Heart right ventricle (tissue), 16 donors: ENCODE data around the gene SLC16A13. TPM values are rescaled to one million over a fixed set of nuclear protein-coding genes. Genes with fewer than 3 reads are reported as not detected.
"Not testable (repeated sequence)": the region's sequence is repeated elsewhere in the genome, so short reads cannot be mapped to it uniquely, and the experiment has no call there.

Experiments used
- ATAC-seq, 8 donors: fragments of 200-7000 bp; cut with Tn5 transposase; one replicate each; pipeline ENCODE4 v1.9.1; 2020; ENCODE audit warnings: mild to moderate bottlenecking in 8 of 8, moderate library complexity in 8 of 8, moderate number of reproducible peaks in 1 of 8
- DNase-seq, 2 donors: peaks; one replicate each; pipeline ENCODE4 v3.0.0-alpha.2; 2020
- H3K27ac ChIP-seq, 10 donors: fragments of 200-600 bp; sonication (generic) in 2 of 10; one replicate each; pipeline versions ENCODE4 v1.5.0 to v1.8.0; 2020 to 2022; ENCODE audit warnings: mild to moderate bottlenecking in 3 of 10
- H3K27me3 ChIP-seq, 7 donors: fragments of 200-600 bp; one replicate each; pipeline ENCODE4 v1.8.0; 2021 to 2022; ENCODE audit warnings: mild to moderate bottlenecking in 2 of 7
- H3K36me3 ChIP-seq, 9 donors: fragments of 200-600 bp; sonication (generic) in 1 of 9; one replicate each; pipeline versions ENCODE4 v1.5.0 to v1.8.0; 2020 to 2022; ENCODE audit warnings: mild to moderate bottlenecking in 2 of 9
- H3K4me1 ChIP-seq, 9 donors: fragments of 200-600 bp; sonication (generic) in 1 of 9; one replicate each; pipeline versions ENCODE4 v1.5.0 to v1.8.0; 2020 to 2022; ENCODE audit warnings: mild to moderate bottlenecking in 4 of 9
- H3K4me3 ChIP-seq, 10 donors: fragments of 200-600 bp; sonication (generic) in 2 of 10; one replicate each; pipeline versions ENCODE4 v1.5.0 to v1.8.0; 2020 to 2022; ENCODE audit warnings: mild to moderate bottlenecking in 7 of 10, moderate library complexity in 2 of 10
- H3K9me3 ChIP-seq, 11 donors: fragments of 200-600 bp in 10 of 11; sonication (generic) in 2 of 11; one replicate each; pipeline versions ENCODE4 v1.5.0 to v1.8.0; 2013 to 2022; ENCODE audit warnings: mild to moderate bottlenecking in 2 of 11, control low read depth in 1 of 11, moderate library complexity in 1 of 11
- WGBS, 2 donors: extraction: QIAGEN DNeasy Blood & Tissue Kit; methylation state at CpG; one replicate each; pipeline ENCODE4 v1.1.7; 2013; ENCODE audit warnings: inconsistent platforms in 1 of 2; 5-methylcytosine and 5-hydroxymethylcytosine counted together
- intact Hi-C, 10 donors: fragments of 100-400 bp; cut with DNase I; formaldehyde crosslinking; loops; one replicate each; pipeline versions ENCODE4 v1.11.1 to v1.14.2; 2022
- polyA plus RNA-seq, 2 donors: library from polyadenylated mRNA; stranded (reverse); fragments of 200-250 nt; gene quantifications; one replicate each; pipeline ENCODE4 v1.2.3, GENCODE V29; 2013
- total RNA-seq, 10 donors: library from RNA; stranded (reverse); fragmentation: NEBNext Ultra II Directional in 3 of 10; extraction: Animal tissue kit (Norgen Biotek cat#: 25700) in 3 of 10; gene quantifications; one replicate each; pipeline versions ENCODE4 v1.2.1 to v1.2.4, GENCODE V29; 2021 to 2023
- TF ChIP-seq, protein P1 (sequence below), 9 donors: fragments of 200-600 bp; sonication (generic) in 2 of 9; IDR thresholded peaks; one replicate each; pipeline versions ENCODE4 v1.5.0 to v1.8.0; 2021 to 2022; ENCODE audit warnings: antibody characterized with exemption in 9 of 9, mild to moderate bottlenecking in 5 of 9, moderate library complexity in 1 of 9
- donor health status: Arrhythmogenic right ventricular cardiomyopathy.
- donor health status: ischemic (EF 13 %, LVEDD 7.1; RV severe dilation, severe dysfunction).
- donor health status: healthy with polysubstance abuse.
- donor health status: DM: no; HTN: yes; CAD: no.
- donor health status: DM: no; HTN: no; CAD: no.
- donor health status: ischemic (EF 25% LVEDD 6.9; RV normal size, moderate dysfunction).
- donor health status: ischemic (EF 25% LVEDD 5.7; RV mildly dilated, moderate dysfunction).
- donor health status: healthy.
- donor health status: DM: yes; HTN: yes; CAD: no.
- donor health status: Ischemic cardiomyopathy.
- donor health status: ischemic (EF 35%, LVEDD 5.7; RV mildly dilated, moderate dysfunction).
- donor health status: nonischemic (EF 11% LVEDD 7.7; RV severe dilation, severe dysfunction).
- donor health status: DM: yes; HTN: yes; CAD: no.
- donor health status: PGD.
- donor health status: ischemic (EF 29% LVEDD 5.4; RV normal size, mild dysfunction).
- donor health status: nonischemic (EF 23%, LVEDD 6.1; RV moderate dilation, normal function).

The SLC16A13 gene
- total and polyA plus RNA-seq, 12 donors: 0.70 to 2.1 (median 1.5) TPM

- no peak overlapping the region for H3K27ac ChIP-seq
- TF ChIP-seq, protein P1, sequence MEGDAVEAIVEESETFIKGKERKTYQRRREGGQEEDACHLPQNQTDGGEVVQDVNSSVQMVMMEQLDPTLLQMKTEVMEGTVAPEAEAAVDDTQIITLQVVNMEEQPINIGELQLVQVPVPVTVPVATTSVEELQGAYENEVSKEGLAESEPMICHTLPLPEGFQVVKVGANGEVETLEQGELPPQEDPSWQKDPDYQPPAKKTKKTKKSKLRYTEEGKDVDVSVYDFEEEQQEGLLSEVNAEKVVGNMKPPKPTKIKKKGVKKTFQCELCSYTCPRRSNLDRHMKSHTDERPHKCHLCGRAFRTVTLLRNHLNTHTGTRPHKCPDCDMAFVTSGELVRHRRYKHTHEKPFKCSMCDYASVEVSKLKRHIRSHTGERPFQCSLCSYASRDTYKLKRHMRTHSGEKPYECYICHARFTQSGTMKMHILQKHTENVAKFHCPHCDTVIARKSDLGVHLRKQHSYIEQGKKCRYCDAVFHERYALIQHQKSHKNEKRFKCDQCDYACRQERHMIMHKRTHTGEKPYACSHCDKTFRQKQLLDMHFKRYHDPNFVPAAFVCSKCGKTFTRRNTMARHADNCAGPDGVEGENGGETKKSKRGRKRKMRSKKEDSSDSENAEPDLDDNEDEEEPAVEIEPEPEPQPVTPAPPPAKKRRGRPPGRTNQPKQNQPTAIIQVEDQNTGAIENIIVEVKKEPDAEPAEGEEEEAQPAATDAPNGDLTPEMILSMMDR (IDR thresholded peaks at IDR 0.05): no peak
- ATAC-seq (no peak), DNase-seq (no peak)
- no peaks in the 10 kb centered on the region for H3K9me3 ChIP-seq
- 86 to 88% methylated on average over 6 of the region's 6 CpGs for WGBS, 2 donors
- intact Hi-C loops: loop anchor here in 5 of 10 donors (5.0 to 10.0 kb wide), 3 partner anchors 247 to 257 kb away; partner anchors contain the start of genes YBX2 (in 2 of the 5) and EIF5A (in 1 of the 5)
- H3K36me3 ChIP-seq: no peaks in the 10 kb centered on the region
- peaks cover 5 to 50% (median 24%) of the 10 kb centered on the region in 7 donors for H3K27me3 ChIP-seq
- no peak overlapping the region for H3K4me3 ChIP-seq
- H3K4me1 ChIP-seq: peaks cover 9 to 36% (median 29%) of the 10 kb centered on the region in 9 donors
Observed at GRCh38 chr17:7047566-7047965, 11.8 kb downstream of the SLC16A13 start.

DNA sequence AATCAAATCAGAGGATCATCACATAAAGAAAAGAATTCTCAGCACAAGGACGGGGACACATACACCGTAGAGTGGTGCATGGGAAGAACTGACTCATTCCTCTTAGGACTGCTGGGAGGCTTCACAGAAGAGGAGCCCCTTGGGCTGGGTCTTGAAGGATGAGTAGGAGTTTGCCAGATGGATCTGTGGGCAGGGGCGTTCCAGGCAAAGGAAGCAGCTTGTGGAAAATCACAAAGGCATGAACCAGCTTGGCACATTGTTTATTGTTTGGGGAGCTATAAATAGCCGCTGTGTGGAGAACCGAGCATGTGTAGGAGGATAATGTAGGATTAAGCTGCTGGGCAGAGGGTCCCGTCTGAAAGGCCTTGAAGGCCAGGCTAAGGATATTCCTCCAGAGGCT is 13.2 kb downstream of the SLC16A13 start:
- Histone ChIP-seq H3K27me3 (peaks cover 0 to 36% (median 10%) of the 10 kb centered on the region in 7 donors), H3K4me3 (no peak overlapping the region), H3K9me3 (no peaks in the 10 kb centered on the region), H3K36me3 (no peaks in the 10 kb centered on the region), H3K27ac (no peak overlapping the region), H3K4me1 (peaks cover under 1 to 22% (median 15%) of the 10 kb centered on the region in 9 donors)
- WGBS, 2 donors: 67 to 75% methylated on average over 6 of the region's 6 CpGs
- ATAC-seq: no peak
- no peak for DNase-seq
- intact Hi-C loops: loop anchor here in 5 of 10 donors (5.0 to 10.0 kb wide), 3 partner anchors 246 to 256 kb away; partner anchors contain the start of genes YBX2 (in 2 of the 5) and EIF5A (in 1 of the 5)
- TF ChIP-seq, protein P1 (IDR thresholded peaks at IDR 0.05): no peak

DNA sequence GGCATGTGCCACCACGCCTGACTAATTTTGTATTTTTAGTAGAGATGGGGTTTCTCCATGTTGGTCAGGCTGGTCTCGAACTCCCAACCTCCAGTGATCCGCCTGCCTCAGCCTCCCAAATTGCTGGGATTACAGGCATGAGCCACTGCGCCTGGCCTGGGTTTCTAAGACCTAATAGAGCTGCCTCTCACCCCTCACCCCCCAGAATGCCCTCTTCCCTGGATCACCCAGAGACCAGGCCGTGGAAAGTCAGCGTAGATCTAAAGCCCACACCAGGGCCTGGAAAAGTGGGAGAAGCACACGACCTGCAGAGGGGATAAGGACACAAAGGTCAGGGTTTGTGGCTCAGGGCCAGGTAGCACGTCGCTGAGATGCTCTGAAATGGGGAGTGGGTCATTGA is 14.8 kb downstream of the SLC16A13 start:
- not testable (repeated sequence) for H3K36me3 ChIP-seq, ATAC-seq, H3K9me3 ChIP-seq, DNase-seq, H3K27ac ChIP-seq, H3K4me3 ChIP-seq
- 83 to 84% methylated on average over 9 of the region's 9 CpGs for WGBS, 2 donors
- intact Hi-C loops: loop anchor here in 8 of 10 donors (2.0 to 10.0 kb wide), 5 partner anchors 87 to 247 kb away; partner anchors contain the start of genes ASGR1 (in 4 of the 8) and YBX2 (in 2 of the 8)
- Histone ChIP-seq H3K27me3 (peaks cover 0 to 20% (median 4%) of the 10 kb centered on the region in 7 donors), H3K4me1 (peaks cover 0 to 20% (median 13%) of the 10 kb centered on the region in 9 donors)

DNA sequence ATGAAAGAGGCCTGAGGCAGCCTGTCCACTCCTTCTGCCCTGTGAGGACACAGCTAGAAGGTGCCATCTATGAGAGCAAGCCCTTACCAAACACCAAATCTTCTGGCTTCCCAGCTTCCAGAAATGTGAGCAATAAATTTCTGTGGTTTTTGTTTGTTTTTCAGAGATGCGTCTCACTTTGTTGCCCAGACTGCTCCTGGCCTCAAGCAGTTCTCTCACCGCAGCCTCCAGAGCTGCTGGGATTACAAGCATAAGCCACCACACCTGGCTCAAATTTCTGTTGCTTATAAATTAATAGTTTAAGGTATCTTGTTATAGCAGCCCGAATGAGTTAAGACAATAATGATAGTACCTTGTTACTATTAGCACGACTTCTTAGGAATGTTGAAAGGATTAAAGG is 20.6 kb downstream of the SLC16A13 start:
- intact Hi-C loops: loop anchor here in 3 of 10 donors (5.0 to 10.0 kb wide), 2 partner anchors 61 to 238 kb away; partner anchors contain the start of gene YBX2 (in 2 of the 3)
- 91 to 93% methylated on average over 4 of the region's 4 CpGs for WGBS, 2 donors
- Histone ChIP-seq H3K4me3 (no peak overlapping the region), H3K27me3 (peaks cover 0 to 13% (median 9%) of the 10 kb centered on the region in 7 donors), H3K4me1 (peaks cover 0 to 4% (median 0%) of the 10 kb centered on the region in 9 donors), H3K36me3 (no peaks in the 10 kb centered on the region), H3K27ac (no peak overlapping the region), H3K9me3 (no peaks in the 10 kb centered on the region)
- TF ChIP-seq, protein P1 (IDR thresholded peaks at IDR 0.05): no peak
- ATAC-seq (no peak), DNase-seq (no peak)
